ENCODE data around the gene GRIA1. TPM values are rescaled to one million over a fixed set of nuclear protein-coding genes. Genes with fewer than 3 reads are reported as not detected.

The GRIA1 gene
- total RNA-seq, 1 experiment from 2014 or later = not detected

DNA sequence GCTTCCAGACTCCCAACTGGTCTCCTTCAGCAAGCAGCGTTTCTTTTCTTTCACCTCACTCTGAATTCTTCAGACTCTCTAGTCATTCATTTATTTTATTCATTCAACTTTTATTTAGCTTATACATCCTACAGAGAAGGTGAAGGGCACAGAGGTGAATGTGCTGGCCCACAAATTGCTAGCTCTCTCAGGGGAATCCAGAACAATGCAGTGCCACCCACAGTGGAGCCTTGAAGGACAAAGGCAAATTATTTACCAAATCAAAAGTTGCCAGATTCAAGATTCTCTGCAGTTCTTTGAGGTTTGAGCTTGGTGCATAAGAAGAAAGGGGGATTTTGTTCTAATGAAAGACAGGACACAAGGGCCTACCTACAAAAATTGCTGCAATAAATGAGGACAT, 29.7 kb downstream of the GRIA1 start:
- TF ChIP-seq, protein P1, sequence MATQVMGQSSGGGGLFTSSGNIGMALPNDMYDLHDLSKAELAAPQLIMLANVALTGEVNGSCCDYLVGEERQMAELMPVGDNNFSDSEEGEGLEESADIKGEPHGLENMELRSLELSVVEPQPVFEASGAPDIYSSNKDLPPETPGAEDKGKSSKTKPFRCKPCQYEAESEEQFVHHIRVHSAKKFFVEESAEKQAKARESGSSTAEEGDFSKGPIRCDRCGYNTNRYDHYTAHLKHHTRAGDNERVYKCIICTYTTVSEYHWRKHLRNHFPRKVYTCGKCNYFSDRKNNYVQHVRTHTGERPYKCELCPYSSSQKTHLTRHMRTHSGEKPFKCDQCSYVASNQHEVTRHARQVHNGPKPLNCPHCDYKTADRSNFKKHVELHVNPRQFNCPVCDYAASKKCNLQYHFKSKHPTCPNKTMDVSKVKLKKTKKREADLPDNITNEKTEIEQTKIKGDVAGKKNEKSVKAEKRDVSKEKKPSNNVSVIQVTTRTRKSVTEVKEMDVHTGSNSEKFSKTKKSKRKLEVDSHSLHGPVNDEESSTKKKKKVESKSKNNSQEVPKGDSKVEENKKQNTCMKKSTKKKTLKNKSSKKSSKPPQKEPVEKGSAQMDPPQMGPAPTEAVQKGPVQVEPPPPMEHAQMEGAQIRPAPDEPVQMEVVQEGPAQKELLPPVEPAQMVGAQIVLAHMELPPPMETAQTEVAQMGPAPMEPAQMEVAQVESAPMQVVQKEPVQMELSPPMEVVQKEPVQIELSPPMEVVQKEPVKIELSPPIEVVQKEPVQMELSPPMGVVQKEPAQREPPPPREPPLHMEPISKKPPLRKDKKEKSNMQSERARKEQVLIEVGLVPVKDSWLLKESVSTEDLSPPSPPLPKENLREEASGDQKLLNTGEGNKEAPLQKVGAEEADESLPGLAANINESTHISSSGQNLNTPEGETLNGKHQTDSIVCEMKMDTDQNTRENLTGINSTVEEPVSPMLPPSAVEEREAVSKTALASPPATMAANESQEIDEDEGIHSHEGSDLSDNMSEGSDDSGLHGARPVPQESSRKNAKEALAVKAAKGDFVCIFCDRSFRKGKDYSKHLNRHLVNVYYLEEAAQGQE (IDR thresholded peaks at IDR 0.05; ENCODE audit: insufficient read depth in 1 of 2, low read depth in 2 of 2, low read length in 1 of 2) = no peak
- TF ChIP-seq, protein P2, sequence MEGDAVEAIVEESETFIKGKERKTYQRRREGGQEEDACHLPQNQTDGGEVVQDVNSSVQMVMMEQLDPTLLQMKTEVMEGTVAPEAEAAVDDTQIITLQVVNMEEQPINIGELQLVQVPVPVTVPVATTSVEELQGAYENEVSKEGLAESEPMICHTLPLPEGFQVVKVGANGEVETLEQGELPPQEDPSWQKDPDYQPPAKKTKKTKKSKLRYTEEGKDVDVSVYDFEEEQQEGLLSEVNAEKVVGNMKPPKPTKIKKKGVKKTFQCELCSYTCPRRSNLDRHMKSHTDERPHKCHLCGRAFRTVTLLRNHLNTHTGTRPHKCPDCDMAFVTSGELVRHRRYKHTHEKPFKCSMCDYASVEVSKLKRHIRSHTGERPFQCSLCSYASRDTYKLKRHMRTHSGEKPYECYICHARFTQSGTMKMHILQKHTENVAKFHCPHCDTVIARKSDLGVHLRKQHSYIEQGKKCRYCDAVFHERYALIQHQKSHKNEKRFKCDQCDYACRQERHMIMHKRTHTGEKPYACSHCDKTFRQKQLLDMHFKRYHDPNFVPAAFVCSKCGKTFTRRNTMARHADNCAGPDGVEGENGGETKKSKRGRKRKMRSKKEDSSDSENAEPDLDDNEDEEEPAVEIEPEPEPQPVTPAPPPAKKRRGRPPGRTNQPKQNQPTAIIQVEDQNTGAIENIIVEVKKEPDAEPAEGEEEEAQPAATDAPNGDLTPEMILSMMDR (IDR thresholded peaks at IDR 0.05) = no peak
- no peak for TF ChIP-seq TCF7L2 (IDR thresholded peaks at IDR 0.05; ENCODE audit: low read depth, low read length)
- no peak for ATAC-seq

DNA sequence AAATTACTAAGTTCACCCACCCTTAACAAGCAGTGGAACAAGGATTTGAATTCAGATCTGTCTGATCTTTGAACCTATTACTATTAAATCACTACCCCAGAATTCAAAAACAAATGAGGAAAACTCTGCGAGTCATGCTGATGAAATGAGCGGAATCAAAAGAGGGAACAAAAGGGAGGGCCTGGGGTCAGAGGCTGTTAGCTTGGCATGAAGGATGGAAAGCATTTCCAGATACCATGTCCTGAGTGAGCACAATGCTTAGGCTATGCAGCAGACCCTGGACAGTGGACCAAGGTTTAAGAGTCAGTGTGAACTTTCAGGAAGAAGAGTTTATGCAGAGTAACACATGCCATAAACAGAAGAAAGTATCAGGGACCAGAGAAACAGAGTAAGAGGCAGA, 30.5 kb downstream of the GRIA1 start:
- in situ Hi-C loops (cut with HindIII; ENCODE audit: low pct_unique_long_range_greater_than_20kb, low sequenced_read_pairs) = no loop called here
- ATAC-seq (no peak), DNase-seq (ENCODE audit: low read depth, low spot score) (no peak)
- Histone ChIP-seq H3K4me3 (ENCODE audit: low read depth in 2 of 2, low read length in 2 of 2) (no peak overlapping the region), H3K27me3 (ENCODE audit: control insufficient read depth, insufficient read depth, low read length) (no peaks in the 10 kb centered on the region), H3K9me3 (ENCODE audit: control insufficient read depth, insufficient read depth, low read depth, low read length) (no peaks in the 10 kb centered on the region), H3K4me1 (ENCODE audit: control insufficient read depth, insufficient read depth, low read length) (no peaks in the 10 kb centered on the region), H3K27ac (ENCODE audit: low read length) (no peak overlapping the region), H3K36me3 (ENCODE audit: control insufficient read depth, insufficient read depth, low read length) (no peaks in the 10 kb centered on the region)
- CTCF ChIA-PET = no interaction called here
- TF ChIP-seq, protein P1 (IDR thresholded peaks at IDR 0.05; ENCODE audit: insufficient read depth in 1 of 2, low read depth in 2 of 2, low read length in 1 of 2) = no peak
- TF ChIP-seq TCF7L2 (IDR thresholded peaks at IDR 0.05; ENCODE audit: low read depth, low read length) = no peak
- no peak for TF ChIP-seq POLR2AphosphoS5 (IDR thresholded peaks at IDR 0.05; ENCODE audit: low read depth, low read length)
- TF ChIP-seq, protein P2 (IDR thresholded peaks at IDR 0.05) = no peak
- no peak for TF ChIP-seq SIN3A (IDR thresholded peaks at IDR 0.05; ENCODE audit: borderline replicate concordance, insufficient read depth, low read depth, low read length)
- intact Hi-C loops (cut with micrococcal nuclease; ENCODE audit: unreplicated experiment) = no loop called here
- POLR2A ChIA-PET = no interaction called here
- BruUV-seq (replicated peaks) = no TSS peak

More for the DNA sequence above, 29.7 kb downstream of the GRIA1 start:
- no peak overlapping the region for H3K27ac ChIP-seq (ENCODE audit: low read length)
- no peaks in the 10 kb centered on the region for H3K4me1 ChIP-seq (ENCODE audit: control insufficient read depth, insufficient read depth, low read length)
- intact Hi-C loops (cut with micrococcal nuclease; ENCODE audit: unreplicated experiment) = no loop called here
- no peaks in the 10 kb centered on the region for H3K9me3 ChIP-seq (ENCODE audit: control insufficient read depth, insufficient read depth, low read depth, low read length)
- H3K4me3 ChIP-seq (ENCODE audit: low read depth in 2 of 2, low read length in 2 of 2) = no peak overlapping the region
- BruUV-seq (replicated peaks) = no TSS peak
- POLR2A ChIA-PET = no interaction called here
- in situ Hi-C loops (cut with HindIII; ENCODE audit: low pct_unique_long_range_greater_than_20kb, low sequenced_read_pairs) = no loop called here
- no peaks in the 10 kb centered on the region for H3K36me3 ChIP-seq (ENCODE audit: control insufficient read depth, insufficient read depth, low read length)
- H3K27me3 ChIP-seq (ENCODE audit: control insufficient read depth, insufficient read depth, low read length) = no peaks in the 10 kb centered on the region
- DNase-seq (ENCODE audit: low read depth, low spot score) = no peak
- CTCF ChIA-PET = no interaction called here
